AG04449 (cell line): ENCODE measurements around the gene GPR180.

Experiments used
- CTCF ChIA-PET: fragments of 350-600 bp; formaldehyde crosslinking; extraction: SDS; loops from one replicate; lab custom pipeline; 2021; ENCODE audit warnings: antibody characterized with exemption; lab: Yijun Ruan, JAX
- POLR2A ChIA-PET: fragments of 400-600, 350-600 bp; formaldehyde crosslinking; extraction: SDS; loops from one replicate; lab custom pipeline; 2020; ENCODE audit warnings: antibody characterized with exemption, inconsistent platforms; lab: Yijun Ruan, JAX
- DNase-seq: peaks from one replicate; pipeline ENCODE4 v3.0.0-alpha.2; 2010; ENCODE audit warnings: low read depth, low spot score
- H3K4me3 ChIP-seq: 2 replicates; pipeline ENCODE4 v1.5.1; 2011; ENCODE audit warnings: low read depth, mild to moderate bottlenecking, control low read depth, low read length
- TF ChIP-seq, protein P1 (sequence below): IDR thresholded peaks from one replicate; pipeline ENCODE4 v1.5.1; 2011; ENCODE audit warnings: mild to moderate bottlenecking, moderate library complexity, low read length, control low read depth, inconsistent platforms; ENCODE audit not compliant: insufficient read depth; ENCODE audit errors: missing control alignments

The GPR180 gene

DNA sequence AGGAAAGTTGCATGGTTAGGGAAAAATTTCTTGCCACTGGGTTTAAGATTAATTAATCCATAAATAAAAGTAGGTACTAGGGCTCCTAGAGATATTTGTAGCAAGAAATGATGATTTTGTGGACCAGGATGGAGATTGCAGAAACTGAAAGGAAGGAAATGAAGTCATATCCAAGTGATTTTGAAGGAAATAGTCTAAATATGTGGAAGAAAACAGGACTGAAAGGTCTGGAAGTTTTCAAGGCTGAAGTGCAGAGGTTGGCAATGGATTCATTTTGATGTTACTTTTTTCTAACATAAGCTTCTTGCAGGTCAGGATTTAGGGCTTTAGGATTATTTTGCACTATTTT lies 57.9 kb downstream of the GPR180 start:
- ChIA-PET POLR2A (no interaction called here), CTCF (interaction anchor here (0.8 to 5.3 kb wide), 8 partner anchors 9 to 745 kb away, joined by 3 to 54 read pairs (median 6); no protein-coding TSS in a partner anchor)
- H3K4me3 ChIP-seq: no peak overlapping the region
- no peak for DNase-seq
- TF ChIP-seq, protein P1, sequence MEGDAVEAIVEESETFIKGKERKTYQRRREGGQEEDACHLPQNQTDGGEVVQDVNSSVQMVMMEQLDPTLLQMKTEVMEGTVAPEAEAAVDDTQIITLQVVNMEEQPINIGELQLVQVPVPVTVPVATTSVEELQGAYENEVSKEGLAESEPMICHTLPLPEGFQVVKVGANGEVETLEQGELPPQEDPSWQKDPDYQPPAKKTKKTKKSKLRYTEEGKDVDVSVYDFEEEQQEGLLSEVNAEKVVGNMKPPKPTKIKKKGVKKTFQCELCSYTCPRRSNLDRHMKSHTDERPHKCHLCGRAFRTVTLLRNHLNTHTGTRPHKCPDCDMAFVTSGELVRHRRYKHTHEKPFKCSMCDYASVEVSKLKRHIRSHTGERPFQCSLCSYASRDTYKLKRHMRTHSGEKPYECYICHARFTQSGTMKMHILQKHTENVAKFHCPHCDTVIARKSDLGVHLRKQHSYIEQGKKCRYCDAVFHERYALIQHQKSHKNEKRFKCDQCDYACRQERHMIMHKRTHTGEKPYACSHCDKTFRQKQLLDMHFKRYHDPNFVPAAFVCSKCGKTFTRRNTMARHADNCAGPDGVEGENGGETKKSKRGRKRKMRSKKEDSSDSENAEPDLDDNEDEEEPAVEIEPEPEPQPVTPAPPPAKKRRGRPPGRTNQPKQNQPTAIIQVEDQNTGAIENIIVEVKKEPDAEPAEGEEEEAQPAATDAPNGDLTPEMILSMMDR: no peak

DNA sequence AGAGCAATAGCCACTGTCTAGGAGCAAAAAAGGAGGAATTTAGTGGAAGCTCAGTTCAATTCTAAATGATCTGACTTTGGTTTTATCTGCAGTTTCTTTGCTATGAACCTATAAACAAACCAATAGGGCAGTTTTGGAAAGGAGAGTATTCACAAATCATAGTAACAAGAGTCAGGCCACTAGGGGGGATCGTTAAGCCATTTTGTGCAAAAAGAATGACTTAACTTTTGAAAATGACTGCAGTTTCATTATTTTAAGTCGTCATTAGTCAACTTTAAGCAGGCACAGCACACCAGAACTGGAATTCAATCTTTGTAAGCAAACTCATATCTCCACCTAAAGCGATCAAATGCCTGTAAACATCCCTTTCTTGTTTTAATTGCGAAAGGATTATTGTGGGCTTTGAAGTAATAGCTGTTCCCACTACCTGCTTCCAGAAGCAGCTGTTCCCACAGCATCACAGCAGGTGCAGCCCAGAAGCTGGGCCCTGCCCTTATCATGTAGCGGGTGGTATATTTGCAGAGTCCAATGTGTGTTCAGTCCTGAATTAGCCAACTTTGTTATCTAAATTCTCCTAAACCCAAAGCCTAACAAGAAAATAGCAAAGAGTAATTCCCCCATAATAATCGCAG lies 59.2 kb downstream of the GPR180 start:
- ChIA-PET CTCF (interaction anchor here (0.9 to 5.3 kb wide), 13 partner anchors 10 to 744 kb away, joined by 3 to 54 read pairs (median 4); no protein-coding TSS in a partner anchor), POLR2A (no interaction called here)
- TF ChIP-seq, protein P1: no peak
- no peak overlapping the region for H3K4me3 ChIP-seq
- no peak for DNase-seq

- H3K4me3 ChIP-seq: no peak overlapping the region
- no peak for DNase-seq
- TF ChIP-seq, protein P1: no peak
- ChIA-PET POLR2A (no interaction called here), CTCF (interaction anchor here (0.9 to 5.3 kb wide), 8 partner anchors 13 to 528 kb away, joined by 3 to 54 read pairs (median 4); no protein-coding TSS in a partner anchor)
Measured at GRCh38 chr13:94661406-94661805, 59.7 kb downstream of the GPR180 start.

GRCh38 chr13:94662274-94662945 lies 60.8 kb downstream of the GPR180 start:
- no peak overlapping the region for H3K4me3 ChIP-seq
- TF ChIP-seq, protein P1: no peak
- DNase-seq: no peak
- POLR2A ChIA-PET: no interaction called here
- CTCF ChIA-PET: interaction anchor here (0.6 to 5.3 kb wide), 4 partner anchors 12 to 737 kb away, joined by 3 to 54 read pairs (median 16); no protein-coding TSS in a partner anchor

DNA sequence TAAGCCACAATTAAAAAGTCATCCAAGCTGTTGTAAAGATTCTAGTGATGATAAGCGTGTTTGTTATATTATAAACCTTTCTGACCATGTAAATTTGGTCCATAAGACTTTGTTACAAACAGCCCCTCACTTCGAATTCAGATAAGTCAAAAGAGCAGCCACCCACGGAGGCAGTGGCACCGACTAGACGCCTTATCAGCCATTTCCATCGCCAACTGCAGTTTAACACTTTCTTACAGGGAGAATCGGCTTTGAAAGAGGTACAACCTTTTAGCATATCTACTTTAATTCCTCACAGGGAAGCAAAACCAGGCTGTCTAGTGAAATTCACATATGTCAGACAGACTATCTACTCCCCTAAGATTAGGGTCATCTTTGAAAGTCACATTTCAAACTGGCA lies 63.2 kb downstream of the GPR180 start:
- no peak for DNase-seq
- CTCF ChIA-PET: interaction anchor here (1.0 to 2.5 kb wide), 2 partner anchors 9 to 15 kb away, joined by 3 to 10 read pairs; no protein-coding TSS in a partner anchor
- no peak overlapping the region for H3K4me3 ChIP-seq
- TF ChIP-seq, protein P1: no peak
- POLR2A ChIA-PET: no interaction called here

- CTCF ChIA-PET: interaction anchor here (2.0 to 2.5 kb wide), 2 partner anchors 8 to 490 kb away, joined by 8 to 10 read pairs; no protein-coding TSS in a partner anchor
- TF ChIP-seq, protein P1: no peak
- POLR2A ChIA-PET: no interaction called here
- H3K4me3 ChIP-seq: no peak overlapping the region
- no peak for DNase-seq
Measured at GRCh38 chr13:94666065-94666464, 64.4 kb downstream of the GPR180 start.
